Hematopoietic multipotent progenitor cell treated with erythropoietin and hydrocortisone succinate and interleukin-3 and kit ligand, for 15 days (in vitro differentiated cells): ENCODE data around the gene PSD.

Source experiments
- DNase-seq: peaks from one replicate; pipeline ENCODE4 v3.0.0-alpha.2; 2015; ENCODE audit warnings: low spot score

Gene PSD

DNA sequence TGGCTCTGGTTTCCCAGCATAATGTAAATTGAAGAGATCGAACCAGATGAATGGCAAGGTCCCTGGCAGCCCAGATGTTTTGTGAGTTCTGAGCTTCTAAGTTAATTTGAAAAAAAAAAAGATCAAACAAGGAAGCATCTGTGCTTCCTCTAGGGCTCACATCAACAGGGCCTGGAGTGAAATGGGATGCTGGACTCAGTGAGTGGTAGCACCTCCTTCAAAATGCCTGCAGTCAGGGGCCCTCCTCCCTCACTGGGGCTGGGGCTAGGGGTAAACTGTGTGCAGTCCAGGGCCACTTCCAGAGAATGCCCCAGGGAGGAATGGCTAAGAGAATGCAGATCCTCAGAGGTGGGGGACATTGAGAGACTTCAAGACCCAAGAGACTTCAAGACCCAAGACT, 19.8 kb upstream of the PSD start:
- no peak for DNase-seq

DNA sequence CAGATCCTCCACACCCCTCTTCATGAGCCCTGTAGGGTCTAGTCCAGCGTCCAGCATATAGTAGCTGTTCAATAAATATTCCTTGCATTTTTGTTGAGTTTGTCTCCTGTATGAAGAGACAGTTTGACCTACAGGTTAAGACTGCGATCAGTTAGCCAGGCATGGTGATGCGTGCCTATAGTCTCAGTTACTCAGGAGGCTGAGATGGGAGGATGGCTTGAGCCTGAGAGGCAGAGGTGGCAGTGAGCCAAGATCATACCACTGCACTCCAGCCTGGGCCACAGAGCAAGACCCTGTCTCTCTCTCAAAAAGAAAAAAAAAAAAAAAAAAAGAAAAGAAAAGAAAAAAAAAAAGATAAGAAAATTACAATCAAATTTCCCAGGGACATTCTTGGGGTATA, 18.9 kb upstream of the PSD start:
- no peak for DNase-seq

DNA sequence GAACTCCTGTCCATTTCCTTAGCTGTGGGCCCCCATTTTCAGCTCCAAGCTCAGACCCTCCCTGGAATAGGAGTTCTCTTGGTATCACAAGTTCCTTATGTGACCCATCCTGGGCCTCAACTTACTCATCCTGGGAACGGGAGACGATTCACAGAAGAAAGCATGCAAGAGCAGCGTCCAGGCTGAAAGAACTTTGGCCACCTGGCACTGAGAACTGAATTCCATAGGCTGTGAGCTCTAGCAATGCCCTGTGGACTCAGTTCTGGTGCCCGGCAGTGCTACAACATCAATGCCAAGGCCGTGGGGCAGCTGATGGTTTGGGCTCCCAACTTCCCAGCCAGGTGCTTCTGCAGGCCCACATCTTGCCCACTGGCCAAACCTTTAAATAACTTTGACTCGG, 17.7 kb upstream of the PSD start:
- DNase-seq, result no peak

DNA sequence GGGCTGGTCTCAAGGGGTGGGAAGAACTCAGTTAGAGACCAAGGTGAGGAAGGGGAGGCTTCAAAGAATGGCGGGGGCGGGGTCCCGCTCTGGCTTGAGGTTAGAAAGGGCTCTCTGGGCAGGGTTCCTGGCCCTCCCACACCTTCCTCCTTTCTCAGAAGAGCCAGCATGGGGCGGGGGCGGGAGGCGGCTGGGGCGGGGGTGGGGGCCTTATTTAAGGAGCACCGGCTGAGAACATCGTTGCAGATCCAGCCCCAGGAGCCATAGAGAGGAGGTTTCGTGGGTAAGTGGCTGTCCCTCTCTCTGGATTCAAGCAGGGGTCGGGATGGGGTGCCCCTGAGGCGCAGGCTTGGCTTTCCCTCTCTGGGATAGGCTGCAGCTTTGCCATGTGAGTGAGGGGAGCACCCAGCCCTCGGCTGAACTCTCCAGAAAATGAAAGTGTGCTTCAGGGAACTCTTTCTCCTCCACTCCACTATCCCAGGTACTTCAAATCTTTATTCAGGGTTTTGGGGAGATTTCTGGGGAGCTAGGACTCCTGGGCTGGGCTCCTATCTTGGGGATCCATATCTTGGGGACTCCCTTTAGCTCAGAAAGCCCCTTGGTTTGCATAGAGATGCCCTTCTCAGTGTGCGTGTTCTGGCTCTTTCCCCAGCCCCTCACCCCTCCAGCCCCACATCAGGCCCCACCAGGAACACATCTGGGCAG, 17.1 kb upstream of the PSD start:
- no peak for DNase-seq

DNA sequence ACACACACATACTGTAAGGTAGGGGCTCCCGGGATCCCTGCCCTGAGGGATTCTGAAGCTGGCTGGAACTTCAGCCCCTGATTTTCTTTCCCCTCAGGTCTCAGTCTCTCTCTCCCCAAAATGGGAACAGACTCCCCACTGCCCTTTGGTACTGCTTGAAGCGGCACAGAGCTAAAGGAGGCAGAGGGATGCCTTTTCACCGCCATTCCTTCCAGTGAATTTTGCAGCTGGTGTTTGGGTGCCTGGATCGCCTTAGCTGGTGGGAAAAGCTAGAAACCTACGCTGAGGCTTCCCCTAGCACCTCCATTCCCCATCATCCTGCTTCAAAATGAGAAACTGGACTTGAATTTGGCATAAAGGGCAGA, 16.5 kb upstream of the PSD start:
- DNase-seq, result no peak

DNA sequence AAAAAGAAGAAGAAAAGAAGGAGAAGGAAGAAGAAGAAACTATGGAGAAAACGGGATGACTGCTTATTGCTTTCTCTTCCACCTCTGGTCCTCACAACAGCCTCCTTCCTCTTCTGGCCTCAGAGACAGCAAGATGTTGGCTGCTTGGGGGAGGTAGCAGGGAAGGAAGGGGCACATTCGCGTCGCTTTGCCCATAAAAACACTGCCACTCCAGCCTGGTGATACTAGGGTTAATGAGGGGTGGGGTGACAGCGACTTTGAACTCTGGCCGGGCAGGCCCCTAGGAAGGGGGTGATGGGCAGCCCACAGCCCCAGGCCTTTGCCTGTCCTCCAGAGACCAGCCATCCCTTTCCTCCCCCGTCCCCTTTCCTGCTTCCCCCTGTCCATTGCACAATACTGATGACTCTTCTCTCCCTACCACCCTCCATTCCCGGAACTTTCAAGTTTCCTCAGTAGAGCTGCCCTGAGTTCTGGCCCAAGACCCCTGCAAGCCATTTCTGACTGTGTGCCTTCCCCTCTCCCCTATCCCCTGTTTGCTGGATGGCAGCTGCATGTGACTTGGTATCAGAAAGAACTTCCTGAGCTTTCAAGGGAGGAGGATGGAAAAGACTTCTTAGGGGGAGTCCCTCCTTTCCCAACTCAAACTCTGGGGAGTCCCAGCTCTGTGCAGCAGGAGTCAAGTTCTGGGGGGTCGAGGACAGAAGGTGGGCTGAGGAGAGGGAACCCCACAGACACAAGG, 16.0 kb upstream of the PSD start:
- no peak for DNase-seq

DNA sequence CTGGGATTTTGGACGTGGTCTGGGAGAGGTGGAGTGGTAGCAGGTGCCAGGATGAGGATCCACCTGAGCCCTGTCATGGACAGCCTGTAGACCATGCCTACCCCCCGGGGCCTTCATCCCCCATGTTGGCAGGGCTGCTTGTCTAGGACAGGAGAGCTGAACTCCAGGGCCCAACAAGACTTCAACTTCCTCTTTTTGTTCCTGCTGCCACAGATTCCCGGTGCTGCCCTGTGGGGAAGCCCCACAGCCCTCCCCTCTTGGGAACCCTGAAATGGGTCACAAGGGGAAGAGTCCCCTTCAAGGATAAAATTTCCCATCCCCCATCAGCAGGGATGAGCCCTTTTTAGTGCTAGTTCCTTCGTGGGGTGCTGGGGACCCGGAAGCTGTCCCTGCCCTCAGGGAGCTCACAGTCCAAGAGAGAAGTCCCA, 15.0 kb upstream of the PSD start:
- DNase-seq, result no peak

DNA sequence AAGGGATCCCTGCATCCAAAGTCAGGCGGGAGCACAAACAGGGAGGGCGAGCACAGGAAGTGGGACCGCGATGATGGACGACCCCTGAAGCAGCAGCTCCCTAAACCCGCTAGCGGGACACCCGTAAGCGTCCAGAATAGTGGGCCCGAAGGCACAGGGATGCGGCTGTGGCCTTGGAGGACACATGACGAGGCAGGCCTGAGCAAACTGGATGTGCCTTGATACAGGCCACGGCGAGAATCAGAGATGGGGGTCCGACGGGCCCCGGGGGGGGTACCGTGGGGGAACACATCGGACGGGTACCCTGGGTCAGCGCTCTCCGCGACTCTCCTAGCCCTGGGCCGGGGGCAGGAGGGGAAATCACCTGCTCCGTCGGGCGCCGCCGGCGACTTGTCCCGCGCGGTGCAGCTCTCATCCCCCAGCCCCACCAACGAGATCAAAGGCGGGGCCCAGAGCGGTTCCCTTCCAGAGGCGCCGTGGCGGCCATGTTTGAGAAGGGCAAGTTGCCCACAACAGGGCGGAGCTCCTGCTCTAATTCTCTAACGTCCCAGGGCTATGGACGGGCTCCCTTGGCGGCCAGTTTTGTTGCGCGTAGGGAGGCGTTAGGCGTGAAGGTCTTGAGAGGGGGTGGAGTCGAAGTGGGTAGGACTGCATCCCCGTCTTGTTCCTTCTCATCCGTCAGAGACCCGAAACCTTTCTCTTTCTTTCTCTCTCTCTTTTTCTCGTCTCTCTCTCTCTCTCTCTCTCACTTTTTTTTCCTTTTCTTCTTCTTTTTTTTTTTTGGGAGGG, 13.8 kb upstream of the PSD start, which contains the start of gene CUEDC2:
CUEDC2 (minus strand) TSS at position 413 of the 789 bp plus-strand sequence. CDS start 7,386 bp downstream, outside the sequence.
- DNase-seq, result peak; percentile 94

DNA sequence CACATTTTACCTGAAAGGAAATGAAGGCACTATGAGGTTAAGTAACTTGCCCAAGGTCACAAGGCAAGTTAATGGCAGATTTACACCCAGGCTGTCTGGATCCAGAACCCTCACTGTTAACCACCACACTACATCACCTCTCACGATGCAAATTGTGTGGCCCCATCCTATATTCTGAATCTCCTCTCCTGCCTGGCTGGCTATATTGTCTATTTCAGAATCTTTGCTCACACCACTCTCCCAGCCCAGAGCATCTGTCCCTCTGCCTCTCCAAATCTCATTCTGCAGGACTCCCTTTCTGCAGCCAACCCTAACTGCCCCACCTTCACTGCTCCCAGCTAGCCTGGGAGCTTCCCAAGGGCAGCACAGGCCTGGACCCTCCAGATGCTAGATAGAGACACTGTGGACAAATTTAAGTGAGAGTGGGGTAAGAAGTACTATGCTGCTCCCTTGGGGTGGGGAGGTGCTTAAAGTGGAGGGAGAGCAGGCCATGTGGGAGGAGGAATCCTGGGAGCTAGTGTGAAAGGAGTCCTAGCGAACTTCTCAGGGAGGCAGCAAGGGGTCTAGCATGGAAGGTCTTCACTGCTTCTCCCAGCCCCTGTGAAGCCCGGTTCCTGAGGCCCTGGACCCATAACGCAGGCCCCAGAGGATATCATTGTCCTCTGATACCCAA, 13.0 kb upstream of the PSD start:
- DNase-seq, result no peak

DNA sequence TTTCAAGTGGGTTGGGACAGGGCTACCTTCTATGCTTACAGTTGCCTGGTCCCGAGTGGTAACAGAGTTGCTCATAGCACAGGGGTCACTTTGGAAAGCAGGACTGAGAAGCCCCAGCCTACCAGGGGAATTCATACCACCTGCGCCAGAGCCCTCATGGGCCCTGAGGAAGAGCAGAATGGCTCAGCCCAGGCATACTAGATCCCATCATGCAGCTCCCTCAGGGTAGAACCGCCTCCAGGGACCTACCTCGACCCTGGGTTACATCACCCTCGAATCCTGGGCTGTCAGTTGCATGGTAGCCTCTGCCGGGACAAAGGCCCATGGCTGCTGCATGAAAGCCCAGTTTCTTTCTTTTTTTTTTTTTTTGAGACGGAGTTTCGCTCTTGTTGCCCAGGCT, 10.9 kb upstream of the PSD start:
- no peak for DNase-seq

DNA sequence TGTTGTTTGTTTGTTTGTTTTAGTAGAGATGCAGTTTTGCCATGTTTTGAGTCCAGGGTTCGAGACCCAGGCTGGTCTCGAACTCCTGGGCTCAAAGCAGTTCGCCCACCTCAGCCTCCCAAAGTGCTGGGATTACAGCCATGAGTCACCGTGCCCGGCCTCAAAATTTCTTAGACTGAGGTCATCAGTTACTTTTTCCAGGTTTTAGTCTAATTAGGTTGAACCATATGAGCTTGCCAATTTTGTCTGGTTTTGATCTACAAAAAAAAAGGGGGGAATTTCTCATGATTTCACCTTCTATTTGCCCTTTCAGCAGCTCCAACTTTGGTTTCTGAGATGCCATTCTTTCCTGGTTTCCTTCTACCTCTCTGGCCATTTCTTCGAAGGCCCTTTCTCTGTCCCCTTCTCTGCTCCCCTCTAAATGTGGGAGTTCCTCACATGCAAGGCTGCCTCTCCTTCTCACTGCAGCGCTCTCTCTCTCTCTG, 8.3 kb upstream of the PSD start:
- no peak for DNase-seq

DNA sequence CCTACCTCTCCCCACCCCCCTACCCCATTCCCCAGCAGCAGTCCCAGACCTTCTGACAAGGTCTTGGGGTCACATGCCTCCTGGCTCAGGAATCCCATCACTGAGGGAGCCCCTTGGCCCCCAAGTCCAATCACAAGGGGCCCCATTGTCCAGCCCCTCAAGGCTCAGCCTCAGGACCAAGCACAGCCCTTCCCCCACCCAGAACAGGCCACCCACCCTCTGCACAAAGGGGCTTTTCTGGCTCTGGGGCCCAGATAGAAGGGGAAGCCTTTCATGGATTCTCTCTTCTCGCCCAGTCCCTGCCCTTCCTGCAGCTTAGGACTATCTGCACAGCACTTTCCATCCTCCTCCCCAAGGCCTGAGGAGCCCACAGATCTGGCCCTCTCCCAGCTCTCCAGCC, 6.9 kb upstream of the PSD start:
- no peak for DNase-seq

DNA sequence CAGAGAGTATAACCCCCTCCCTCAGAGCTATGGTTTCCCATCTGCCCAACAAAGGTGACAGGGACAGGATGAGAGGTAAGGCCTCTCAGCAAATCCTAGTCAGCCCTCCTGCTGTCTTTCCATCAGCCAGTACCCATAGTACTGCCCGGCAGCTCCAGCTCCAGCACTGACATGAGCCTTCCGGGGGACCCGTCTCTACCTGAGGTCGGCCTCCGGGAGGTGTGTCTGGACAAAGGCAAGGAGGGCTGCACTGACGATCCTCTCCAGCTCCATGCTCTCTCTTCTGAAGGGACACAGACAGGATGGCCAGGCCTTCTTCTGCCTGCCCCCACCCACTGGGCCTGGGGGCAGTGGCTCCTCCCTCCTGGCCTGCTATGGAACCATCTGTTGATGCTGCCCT, 6.3 kb upstream of the PSD start:
- DNase-seq, result no peak

DNA sequence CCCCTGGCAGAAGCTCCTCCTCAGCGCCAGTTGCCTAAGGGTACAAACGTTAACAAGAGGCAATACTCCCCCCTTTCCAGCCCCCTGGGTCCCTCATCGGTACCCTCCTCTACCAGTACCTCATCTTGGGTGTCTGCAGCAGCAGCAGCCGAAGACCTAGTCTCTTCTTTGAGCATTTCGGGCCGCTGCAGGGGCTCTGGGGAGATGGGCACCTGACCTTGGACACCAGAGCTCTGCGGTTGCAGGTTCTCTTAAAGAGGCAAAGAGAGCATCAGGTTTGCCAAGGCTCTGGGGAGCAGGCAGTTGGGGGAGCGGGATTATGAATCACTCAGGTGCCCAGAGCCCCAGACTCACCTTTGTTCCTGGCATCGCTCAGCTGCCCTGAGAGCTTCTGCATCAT, 5.6 kb upstream of the PSD start:
- no peak for DNase-seq

DNA sequence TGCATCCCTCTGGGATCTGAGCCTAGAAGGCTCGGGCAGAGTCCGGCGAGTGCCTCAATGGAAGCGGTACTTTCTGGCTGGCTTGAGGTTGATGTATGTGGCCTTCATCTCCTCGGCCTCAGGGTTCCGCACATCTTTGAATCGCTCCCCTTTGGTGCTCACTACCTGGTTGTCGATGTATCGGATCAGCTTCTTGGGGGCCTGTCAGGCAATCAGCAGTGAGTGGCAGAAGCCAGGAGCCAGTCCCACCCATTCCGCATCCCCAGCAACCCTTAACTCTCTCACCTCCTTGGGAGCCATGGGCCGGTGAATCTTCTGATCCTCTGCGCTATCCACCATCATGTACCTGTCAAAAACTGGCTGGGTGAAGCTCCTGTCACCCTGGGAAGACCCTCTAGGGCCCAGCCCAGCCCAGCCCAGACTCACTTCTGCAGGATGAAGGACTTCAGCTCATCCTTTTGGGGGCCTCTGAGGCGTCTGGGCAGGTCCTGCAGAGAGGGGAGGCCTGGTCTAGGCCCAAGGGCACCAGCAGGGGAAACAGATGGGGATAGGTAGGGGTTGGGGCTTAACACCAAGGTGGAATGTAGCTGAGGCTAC, 4.9 kb upstream of the PSD start:
- no peak for DNase-seq

DNA sequence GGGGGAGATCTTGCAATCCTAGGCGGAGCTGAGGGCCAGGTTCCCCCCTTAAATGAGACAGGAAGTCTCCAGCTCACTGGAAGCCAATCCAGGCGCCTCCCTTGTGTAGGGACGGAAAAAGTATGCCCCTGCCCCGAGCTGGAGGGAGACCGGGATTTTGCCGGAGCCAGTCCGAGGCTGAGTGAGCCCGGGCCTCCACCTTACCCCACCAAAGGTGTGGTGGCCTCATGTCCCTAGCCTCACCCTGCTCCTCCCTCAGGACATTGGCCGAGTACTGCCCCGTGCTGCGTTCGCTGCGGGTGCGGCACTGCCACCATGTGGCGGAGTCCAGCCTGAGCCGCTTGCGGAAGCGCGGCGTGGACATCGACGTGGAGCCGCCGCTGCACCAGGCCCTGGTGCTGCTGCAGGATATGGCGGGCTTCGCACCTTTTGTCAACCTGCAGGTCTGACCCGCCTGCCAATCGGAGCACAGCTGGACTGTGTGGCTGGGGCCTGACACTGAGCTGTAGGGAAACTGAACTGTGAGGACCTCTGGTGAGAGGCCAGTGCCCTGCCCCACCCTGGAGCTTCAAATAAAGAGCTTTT, 4.1 kb upstream of the PSD start:
- peak; percentile 76 for DNase-seq

DNA sequence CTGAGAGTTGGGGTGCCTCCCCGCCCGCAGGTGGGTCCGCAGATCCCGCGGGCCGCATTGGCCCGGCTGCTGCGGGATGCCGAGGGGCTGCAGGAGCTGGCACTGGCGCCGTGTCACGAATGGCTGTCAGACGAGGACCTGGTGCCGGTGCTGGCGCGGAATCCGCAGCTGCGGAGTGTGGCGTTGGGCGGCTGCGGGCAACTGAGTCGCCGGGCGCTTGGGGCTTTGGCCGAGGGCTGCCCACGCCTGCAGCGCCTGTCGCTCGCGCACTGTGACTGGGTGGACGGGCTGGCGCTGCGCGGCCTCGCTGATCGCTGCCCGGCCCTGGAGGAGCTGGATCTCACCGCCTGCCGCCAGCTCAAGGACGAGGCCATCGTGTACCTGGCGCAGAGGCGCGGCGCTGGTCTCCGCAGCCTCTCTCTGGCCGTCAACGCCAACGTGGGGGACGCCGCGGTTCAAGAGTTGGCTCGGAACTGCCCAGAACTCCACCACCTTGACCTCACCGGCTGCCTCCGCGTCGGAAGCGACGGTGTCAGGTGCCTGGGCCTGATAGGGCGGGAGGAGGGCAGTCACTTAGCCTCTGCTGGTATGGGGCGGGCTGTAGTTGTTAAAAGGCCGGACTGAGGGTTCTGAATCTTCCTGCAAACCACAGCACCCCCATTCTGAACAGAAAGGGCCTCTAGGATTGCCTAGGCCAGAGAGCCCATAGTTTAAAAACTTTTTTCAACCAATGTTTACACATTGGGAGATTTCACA, 3.4 kb upstream of the PSD start:
- DNase-seq, result peak; percentile 50

DNA sequence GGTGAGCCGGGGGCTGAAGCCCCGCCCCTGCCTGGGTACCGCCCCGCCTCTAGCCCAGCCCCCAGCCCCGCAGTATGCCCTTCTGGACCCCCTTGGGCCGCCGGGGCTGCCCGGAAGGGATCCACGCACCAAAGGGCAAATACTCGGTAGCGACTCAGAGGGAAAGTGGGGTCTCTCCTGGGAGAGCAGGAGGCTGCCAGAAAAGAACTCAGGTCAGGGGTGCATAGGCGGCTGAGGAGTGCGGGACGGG, 2.8 kb upstream of the PSD start:
- no peak for DNase-seq

DNA sequence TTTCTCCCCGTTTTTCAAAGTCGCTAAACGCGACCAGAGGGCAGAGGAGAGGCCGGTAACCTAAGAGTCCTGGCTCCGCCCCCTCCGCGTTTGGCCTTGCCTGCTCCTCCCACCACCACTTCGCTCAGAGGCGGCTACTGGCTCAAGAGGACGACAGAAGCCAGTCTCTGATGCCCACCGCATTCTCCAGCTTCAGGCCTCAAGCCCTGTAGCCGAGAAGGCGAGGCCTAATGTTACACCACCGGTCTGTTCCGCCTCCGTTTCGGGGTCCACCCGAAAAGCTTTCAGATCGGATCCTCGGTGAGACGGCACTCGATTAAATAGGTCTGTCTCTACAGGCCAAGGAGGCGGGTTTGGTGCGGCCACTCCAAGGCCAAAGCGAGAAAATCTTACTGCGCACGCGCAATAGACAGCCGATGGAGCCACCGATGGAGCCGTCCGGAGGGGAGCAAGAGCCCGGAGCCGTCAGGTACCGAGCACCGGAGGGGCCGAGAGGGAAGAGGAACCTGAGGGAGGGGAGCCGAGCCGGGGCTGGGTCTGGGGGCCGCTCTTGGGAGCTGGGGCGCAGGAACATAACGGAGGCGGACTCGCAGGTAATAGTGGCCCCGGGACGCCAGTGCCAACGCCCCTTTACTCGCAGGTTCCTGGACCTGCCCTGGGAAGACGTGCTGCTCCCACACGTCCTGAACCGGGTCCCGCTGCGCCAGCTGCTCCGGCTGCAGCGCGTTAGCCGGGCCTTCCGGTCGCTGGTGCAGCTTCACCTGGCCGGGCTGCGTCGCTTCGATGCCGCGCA, 2.3 kb upstream of the PSD start, which contains the start of gene FBXL15:
FBXL15 (plus strand) TSS at position 123 of the 793 bp plus-strand sequence; CDS start at position 417, 294 bp downstream.
- peak; percentile 98 for DNase-seq

DNA sequence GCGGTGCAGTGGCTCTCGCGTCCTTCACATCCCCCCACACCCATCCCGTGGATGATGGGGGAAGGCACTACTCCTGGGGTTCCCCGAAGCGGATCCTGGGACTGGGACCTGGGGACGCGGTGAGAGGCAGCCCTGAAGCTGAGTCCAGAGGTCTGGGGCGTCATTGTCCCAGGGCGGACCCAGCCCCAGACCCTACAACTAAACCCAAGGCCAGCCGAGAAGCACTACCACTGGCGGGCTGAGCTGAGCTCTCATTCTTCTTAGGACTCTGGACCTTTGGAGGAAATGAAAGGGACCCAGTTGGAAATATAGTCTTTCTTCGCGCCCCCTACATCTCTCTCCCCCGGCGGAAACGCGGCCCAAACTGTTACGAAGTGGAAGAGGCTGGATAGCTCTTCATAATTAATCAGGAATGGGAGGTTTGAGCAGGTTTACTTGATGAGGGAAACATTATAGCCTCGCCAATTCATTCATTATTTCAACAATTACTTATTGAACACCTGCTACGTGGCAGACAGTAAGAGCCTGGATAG, 1.7 kb upstream of the PSD start:
- DNase-seq, result no peak
